SJSA1 (cell line): ENCODE measurements around the gene CBARP. TPM values are rescaled to one million over a fixed set of nuclear protein-coding genes. Genes with fewer than 3 reads are reported as not detected.
A peak's percentile ranks its signal among the peaks of the same experiment; 100 is the strongest.
"Not testable (repeated sequence)": the region's sequence is repeated elsewhere in the genome, so short reads cannot be mapped to it uniquely, and the experiment has no call there.

ENCODE experiments used
- DNase-seq, 2 experiments: peaks; one replicate each; pipeline ENCODE4 v3.0.0-alpha.2; 2015 to 2020; ENCODE audit warnings: low spot score in 2 of 2, low read depth in 1 of 2
- H3K27ac ChIP-seq: fragments of 250-450 bp; sonication (Bioruptor Pico); 2 replicates; pipeline ENCODE4 v1.5.1; 2020; ENCODE audit warnings: mild to moderate bottlenecking, moderate library complexity
- H3K27me3 ChIP-seq: fragments of 250-450 bp; sonication (Bioruptor Pico); replicated peaks from 2 replicates; pipeline ENCODE4 v1.5.1; 2020; ENCODE audit warnings: mild to moderate bottlenecking, moderate library complexity
- H3K36me3 ChIP-seq: fragments of 250-450 bp; sonication (Bioruptor Pico); 2 replicates; pipeline ENCODE4 v1.5.1; 2020; ENCODE audit warnings: mild to moderate bottlenecking
- H3K4me1 ChIP-seq: fragments of 250-450 bp; sonication (Bioruptor Pico); replicated peaks from 2 replicates; pipeline ENCODE4 v1.6.1; 2021; ENCODE audit warnings: mild to moderate bottlenecking
- H3K4me3 ChIP-seq: fragments of 250-450 bp; sonication (Bioruptor Pico); 2 replicates; pipeline ENCODE4 v1.5.1; 2020; ENCODE audit warnings: mild to moderate bottlenecking
- H3K9me3 ChIP-seq: fragments of 250-450 bp; sonication (Bioruptor Pico); replicated peaks from 2 replicates; pipeline ENCODE4 v1.5.1; 2020; ENCODE audit warnings: mild to moderate bottlenecking
- total RNA-seq: library from RNA; depleted of rRNA; stranded (reverse); fragments of >200 nt; shearing (Covaris generic); gene quantifications from 2 replicates; pipeline ENCODE4 v1.2.3, GENCODE V29; 2014

Gene CBARP
- total RNA-seq, 1 experiment from 2014 or later: 1.6 TPM

GRCh38 chr19:1249298-1249989 is 11.6 kb upstream of the CBARP start:
- H3K9me3 ChIP-seq: no peaks in the 10 kb centered on the region; the same call in 1 of the 2 replicates
- peaks cover 49% of the 10 kb centered on the region for H3K36me3 ChIP-seq
- H3K4me3 ChIP-seq: peak overlapping the region; percentile 89
- no peaks in the 10 kb centered on the region for H3K27me3 ChIP-seq
- H3K4me1 ChIP-seq: peaks cover 54% of the 10 kb centered on the region
- H3K27ac ChIP-seq: peak overlapping the region; percentile 98
- peak; percentile 95 to 96 for DNase-seq

DNA sequence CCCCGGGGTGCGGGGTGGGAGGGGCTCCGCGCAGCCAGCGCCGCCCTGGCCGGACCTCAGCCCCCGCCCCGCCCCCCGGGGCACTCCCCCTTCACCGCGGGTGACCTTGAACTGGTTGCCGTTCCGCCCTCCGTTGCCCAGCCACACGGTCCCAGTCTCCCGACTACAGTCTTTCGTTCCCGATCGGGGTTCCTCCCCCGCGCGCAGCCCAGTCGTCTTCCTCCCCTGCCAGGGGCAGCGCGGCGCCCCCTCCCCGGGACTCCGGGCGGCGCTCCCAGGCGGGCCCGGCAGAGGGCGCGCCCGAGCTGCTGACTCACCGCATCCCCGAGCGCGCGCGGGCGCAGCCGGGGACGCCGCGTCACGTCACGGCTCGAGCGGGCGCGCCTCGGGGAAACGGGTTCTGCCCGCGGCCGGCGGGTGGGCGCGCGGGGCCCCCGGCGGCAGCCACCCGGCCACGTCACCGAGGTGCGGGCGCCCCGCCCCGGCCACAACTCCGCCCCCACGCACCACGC is 11.0 kb upstream of the CBARP start:
- H3K36me3 ChIP-seq: peaks cover 49% of the 10 kb centered on the region
- peaks cover 54% of the 10 kb centered on the region for H3K4me1 ChIP-seq
- peak in 1 of 2 experiments; percentile 87 for DNase-seq
- no peaks in the 10 kb centered on the region for H3K27me3 ChIP-seq
- H3K27ac ChIP-seq: peak overlapping the region; percentile 98
- H3K4me3 ChIP-seq: peak overlapping the region; percentile 89
- no peaks in the 10 kb centered on the region; the same call in 1 of the 2 replicates for H3K9me3 ChIP-seq

DNA sequence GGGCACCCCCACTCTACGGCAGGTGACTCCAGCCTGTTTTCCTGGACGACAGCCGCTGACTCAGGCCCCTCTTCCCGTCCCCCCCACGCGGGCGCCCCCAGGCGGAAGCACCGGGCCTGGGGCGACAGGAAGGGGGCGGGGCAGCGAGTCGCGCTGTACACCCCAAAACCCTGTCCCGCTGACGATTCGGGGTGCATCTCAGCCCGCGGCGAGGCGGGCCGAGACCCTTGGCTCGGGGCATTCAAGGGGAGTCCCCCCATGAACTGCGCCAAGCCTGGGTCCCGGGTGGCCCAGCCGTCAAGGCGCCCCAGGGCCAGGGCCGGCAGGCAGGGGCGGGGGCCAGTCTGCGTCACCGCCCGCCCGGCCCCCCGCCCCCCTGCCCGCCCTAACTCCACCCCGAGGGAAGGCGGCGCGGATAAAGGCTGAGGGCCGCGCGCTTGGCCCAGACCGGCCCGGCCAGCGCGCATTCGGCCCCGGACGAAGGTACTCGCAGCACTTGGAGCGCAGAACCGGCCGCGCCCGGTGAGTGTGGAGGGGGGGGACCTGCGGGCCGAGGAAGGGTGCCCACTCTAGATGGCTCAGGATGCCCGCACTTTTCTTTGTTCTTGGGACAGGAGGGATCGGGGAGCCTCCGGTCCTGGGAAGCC is 10.5 kb upstream of the CBARP start, which contains the start of gene MIDN:
Gene MIDN (plus strand): TSS at position 445 of the 647 bp plus-strand sequence. CDS start 1,714 bp downstream, outside the sequence.
- no peaks in the 10 kb centered on the region; the same call in 1 of the 2 replicates for H3K9me3 ChIP-seq
- peaks cover 48% of the 10 kb centered on the region for H3K36me3 ChIP-seq
- H3K4me3 ChIP-seq: peak within 1 kb of the TSS; percentile 89
- H3K27ac ChIP-seq: peak within 1 kb of the TSS; percentile 98
- DNase-seq: peak; percentile 87 to 96
- peaks cover 51% of the 10 kb centered on the region for H3K4me1 ChIP-seq
- no peaks in the 10 kb centered on the region for H3K27me3 ChIP-seq

- Histone ChIP-seq H3K27ac (peak overlapping the region; percentile 98), H3K36me3 (peaks cover 51% of the 10 kb centered on the region), H3K4me1 (peaks cover 47% of the 10 kb centered on the region), H3K27me3 (no peaks in the 10 kb centered on the region), H3K4me3 (peak overlapping the region; percentile 89), H3K9me3 (no peaks in the 10 kb centered on the region; the same call in 1 of the 2 replicates)
- no peak for DNase-seq
Observed at GRCh38 chr19:1247748-1248138, 9.9 kb upstream of the CBARP start.

- not testable (repeated sequence) for H3K27me3 ChIP-seq, H3K27ac ChIP-seq, H3K9me3 ChIP-seq, DNase-seq, H3K4me3 ChIP-seq
- Histone ChIP-seq H3K4me1 (peaks cover 50% of the 10 kb centered on the region), H3K36me3 (peaks cover 50% of the 10 kb centered on the region)
Observed at GRCh38 chr19:1246265-1247087, 8.7 kb upstream of the CBARP start.

DNA sequence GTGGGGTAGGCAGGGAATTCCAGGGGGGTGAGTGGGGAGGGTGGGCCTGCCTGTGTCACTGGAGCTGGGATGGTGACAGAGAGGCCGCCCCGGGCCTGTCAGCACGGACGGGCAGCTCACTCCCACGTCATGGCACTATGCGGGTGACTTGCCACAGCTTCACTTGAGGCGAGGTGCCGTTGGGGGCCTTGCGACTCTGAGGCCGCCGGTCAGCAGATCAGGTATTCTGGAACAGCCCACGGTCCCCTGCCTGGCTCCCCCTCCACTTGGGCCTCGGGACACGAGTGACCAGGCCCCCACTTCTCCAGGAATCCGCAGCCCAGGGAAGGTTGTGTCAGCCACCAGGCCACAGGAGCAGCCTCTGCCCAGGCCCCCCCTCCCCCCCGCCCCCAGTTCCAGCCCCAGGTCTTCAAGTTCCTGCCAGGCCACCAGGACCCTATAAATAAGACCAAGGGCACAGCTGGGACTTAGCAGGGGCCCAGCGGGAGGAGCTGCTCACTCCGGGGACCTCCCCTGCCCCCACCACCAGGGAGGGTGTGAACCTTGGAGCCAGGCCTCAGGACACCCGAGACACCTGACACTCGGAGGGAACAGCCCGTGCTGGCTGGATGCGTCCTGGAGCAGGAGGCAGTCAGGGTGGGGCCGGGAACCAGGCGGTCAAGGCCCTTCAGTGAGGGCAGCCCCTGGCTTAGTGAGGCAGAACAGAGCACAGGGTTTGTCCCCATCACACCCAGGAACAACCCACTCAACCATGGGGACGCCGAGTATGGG is 7.9 kb upstream of the CBARP start:
- Histone ChIP-seq H3K27me3 (no peaks in the 10 kb centered on the region), H3K4me1 (peaks cover 56% of the 10 kb centered on the region), H3K9me3 (no peaks in the 10 kb centered on the region; the same call in 1 of the 2 replicates), H3K27ac (no peak overlapping the region), H3K4me3 (no peak overlapping the region), H3K36me3 (peaks cover 43% of the 10 kb centered on the region)
- DNase-seq: no peak

GRCh38 chr19:1244693-1245451 is 7.1 kb upstream of the CBARP start:
- no peak for DNase-seq
- Histone ChIP-seq H3K9me3 (no peaks in the 10 kb centered on the region; the same call in 1 of the 2 replicates), H3K4me3 (no peak overlapping the region), H3K27me3 (no peaks in the 10 kb centered on the region), H3K36me3 (peaks cover 34% of the 10 kb centered on the region), H3K27ac (no peak overlapping the region), H3K4me1 (peaks cover 64% of the 10 kb centered on the region)

- DNase-seq: peak; percentile 73 to 86
- Histone ChIP-seq H3K27ac (no peak overlapping the region), H3K4me3 (no peak overlapping the region)
Observed at GRCh38 chr19:1243768-1244692, 6.2 kb upstream of the CBARP start.

DNA sequence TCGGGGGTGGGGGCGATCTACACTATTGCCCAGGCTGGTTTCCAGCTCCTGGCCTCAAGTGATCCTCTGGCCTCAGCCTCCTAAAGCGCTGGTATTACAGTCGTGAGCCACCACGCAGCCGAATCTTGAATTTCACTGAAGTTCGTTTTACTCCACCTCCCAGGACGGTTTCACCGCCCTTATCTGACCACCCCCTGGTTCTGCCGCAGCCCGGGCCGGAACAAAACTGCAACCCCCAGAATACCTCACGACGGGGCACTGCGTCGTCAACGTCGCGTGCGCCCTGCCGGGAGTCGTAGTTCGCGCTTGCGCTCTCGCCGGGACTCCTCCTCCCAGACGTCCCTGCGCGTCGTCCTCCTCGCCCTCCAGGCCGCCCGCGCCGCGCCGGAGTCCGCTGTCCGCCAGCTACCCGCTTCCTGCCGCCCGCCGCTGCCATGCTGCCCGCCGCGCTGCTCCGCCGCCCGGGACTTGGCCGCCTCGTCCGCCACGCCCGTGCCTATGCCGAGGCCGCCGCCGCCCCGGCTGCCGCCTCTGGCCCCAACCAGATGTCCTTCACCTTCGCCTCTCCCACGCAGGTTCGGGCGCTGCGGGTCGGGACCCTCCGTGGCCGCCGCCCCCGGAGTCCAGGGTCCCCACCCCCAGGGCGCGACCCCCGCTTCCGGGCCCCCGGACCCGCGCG is 3.8 kb upstream of the CBARP start, which contains the start of gene ATP5F1D:
Gene ATP5F1D (plus strand): TSS at position 335 of the 679 bp plus-strand sequence. CDS start 100 bp downstream, at position 435.
- H3K36me3 ChIP-seq: peaks cover 25% of the 10 kb centered on the region
- H3K4me1 ChIP-seq: peaks cover 66% of the 10 kb centered on the region
- H3K27ac ChIP-seq: peak within 1 kb of the TSS; percentile 29; the same call in 1 of the 2 replicates
- peak within 1 kb of the TSS; percentile 90 for H3K4me3 ChIP-seq
- no peaks in the 10 kb centered on the region for H3K9me3 ChIP-seq
- DNase-seq: peak; percentile 87 to 96
- peaks cover 5% of the 10 kb centered on the region for H3K27me3 ChIP-seq

More at GRCh38 chr19:1243768-1244692, 6.2 kb upstream of the CBARP start:
- Histone ChIP-seq H3K36me3 (peaks cover 28% of the 10 kb centered on the region), H3K4me1 (peaks cover 67% of the 10 kb centered on the region), H3K27me3 (no peaks in the 10 kb centered on the region), H3K9me3 (no peaks in the 10 kb centered on the region)

- Histone ChIP-seq H3K27ac (no peak overlapping the region), H3K36me3 (peaks cover 25% of the 10 kb centered on the region), H3K4me1 (peaks cover 72% of the 10 kb centered on the region)
Observed at GRCh38 chr19:1240925-1241324, 3.1 kb upstream of the CBARP start.

More at GRCh38 chr19:1240925-1241324, 3.1 kb upstream of the CBARP start:
- peaks cover 5% of the 10 kb centered on the region for H3K27me3 ChIP-seq
- no peak for DNase-seq
- no peaks in the 10 kb centered on the region for H3K9me3 ChIP-seq
- H3K4me3 ChIP-seq: peak overlapping the region; percentile 90
